ENCODE data around the gene PKP1.

- no peak for TF ChIP-seq PATZ1 (CRISPR knock-in tag; IDR thresholded peaks at IDR 0.05; ENCODE audit: borderline replicate concordance)
- TF ChIP-seq GLIS3 (CRISPR knock-in tag; IDR thresholded peaks at IDR 0.05): no peak
- TF ChIP-seq BACH2 (CRISPR knock-in tag; IDR thresholded peaks at IDR 0.05; ENCODE audit: borderline replicate concordance): no peak
- TF ChIP-seq RARB (CRISPR knock-in tag; IDR thresholded peaks at IDR 0.05): no peak
- no peak for TF ChIP-seq TSHZ2 (CRISPR knock-in tag; IDR thresholded peaks at IDR 0.05)
- TF ChIP-seq ZFP3 (CRISPR knock-in tag; IDR thresholded peaks at IDR 0.05): no peak
These were observed 72.2 kb downstream of the PKP1 start for GRCh38 chr1:201355471-201355870.

All from SK-N-SH treated with all-trans-retinoic acid at 6 μM for 48 hours (cell line).